ENCODE measurements around the gene ZBTB22. TPM values are rescaled to one million over a fixed set of nuclear protein-coding genes. Genes with fewer than 3 reads are reported as not detected.
"Not testable (repeated sequence)": the region's sequence is repeated elsewhere in the genome, so short reads cannot be mapped to it uniquely, and the experiment has no call there.

ZBTB22 gene
- total RNA-seq, 1 donor from 2014 or later = 5.7 TPM

GRCh38 chr6:33286946-33287914, 30.3 kb downstream of the ZBTB22 start:
- Mint-ChIP-seq H3K4me1 (peaks cover 31% of the 10 kb centered on the region), H3K9me3 (no peaks in the 10 kb centered on the region), H3K27ac (no peak overlapping the region), H3K27me3 (ENCODE audit: insufficient read depth, low read depth) (peaks cover 5% of the 10 kb centered on the region), H3K4me3 (peak overlapping the region; percentile 99), H3K36me3 (peaks cover 12% of the 10 kb centered on the region)
- H3K36me3 ChIP-seq = no peaks in the 10 kb centered on the region
- no peak overlapping the region for H3K4me3 ChIP-seq
- H3K9ac ChIP-seq = no peak overlapping the region
- H2AFZ ChIP-seq (replicated peaks) = no peak overlapping the region
- H3F3A ChIP-seq (ENCODE audit: low read depth) = peaks cover 6% of the 10 kb centered on the region
- DNase-seq (ENCODE audit: low spot score) = no peak
- peaks cover 9% of the 10 kb centered on the region for H3K4me1 ChIP-seq
- TF ChIP-seq EZH2 (IDR thresholded peaks at IDR 0.05) = no peak
- TF ChIP-seq CTCF (IDR thresholded peaks at IDR 0.05) = no peak
- no peak for TF ChIP-seq EZH2phosphoT487 (IDR thresholded peaks at IDR 0.05)
- peaks cover 29% of the 10 kb centered on the region for H3K79me2 ChIP-seq (ENCODE audit: low read depth)
- no peaks in the 10 kb centered on the region for H3K27me3 ChIP-seq
- H3K9me3 ChIP-seq (ENCODE audit: low read depth) = no peaks in the 10 kb centered on the region
- H4K20me1 ChIP-seq (ENCODE audit: low read depth) = peaks cover 4% of the 10 kb centered on the region
- no peak overlapping the region for H3K27ac ChIP-seq
- H3K4me2 ChIP-seq = no peak overlapping the region

GRCh38 chr6:33285214-33285613, 32.3 kb downstream of the ZBTB22 start:
- H3K27me3 ChIP-seq; H3K4me3 ChIP-seq; H3K4me2 ChIP-seq; H3K27ac Mint-ChIP-seq; H3K9ac ChIP-seq; H3F3A ChIP-seq (ENCODE audit: low read depth); H3K4me1 ChIP-seq; H3K27me3 Mint-ChIP-seq (ENCODE audit: insufficient read depth, low read depth); H3K27ac ChIP-seq; H3K4me3 Mint-ChIP-seq; DNase-seq (ENCODE audit: low spot score); H3K36me3 ChIP-seq; H3K9me3 ChIP-seq (ENCODE audit: low read depth); H3K9me3 Mint-ChIP-seq; H2AFZ ChIP-seq (replicated peaks); H4K20me1 ChIP-seq (ENCODE audit: low read depth): not testable (repeated sequence)
- peaks cover 12% of the 10 kb centered on the region for H3K36me3 Mint-ChIP-seq
- peaks cover 16% of the 10 kb centered on the region for H3K79me2 ChIP-seq (ENCODE audit: low read depth)
- H3K4me1 Mint-ChIP-seq = peaks cover 21% of the 10 kb centered on the region

- Mint-ChIP-seq H3K9me3 (no peaks in the 10 kb centered on the region), H3K27ac (no peak overlapping the region), H3K27me3 (ENCODE audit: insufficient read depth, low read depth) (peaks cover 5% of the 10 kb centered on the region), H3K4me1 (peaks cover 16% of the 10 kb centered on the region), H3K4me3 (no peak overlapping the region), H3K36me3 (peaks cover 5% of the 10 kb centered on the region)
- Histone ChIP-seq H3F3A (ENCODE audit: low read depth) (peaks cover 32% of the 10 kb centered on the region), H3K27me3 (no peaks in the 10 kb centered on the region), H3K79me2 (ENCODE audit: low read depth) (peaks cover 6% of the 10 kb centered on the region), H4K20me1 (ENCODE audit: low read depth) (peaks cover 33% of the 10 kb centered on the region), H2AFZ (replicated peaks) (no peak overlapping the region), H3K9ac (no peak overlapping the region), H3K4me2 (no peak overlapping the region), H3K9me3 (ENCODE audit: low read depth) (no peaks in the 10 kb centered on the region), H3K4me3 (no peak overlapping the region), H3K36me3 (no peaks in the 10 kb centered on the region), H3K27ac (no peak overlapping the region), H3K4me1 (peaks cover 11% of the 10 kb centered on the region)
- TF ChIP-seq CTCF (IDR thresholded peaks at IDR 0.05) (no peak), EZH2 (IDR thresholded peaks at IDR 0.05) (no peak), EZH2phosphoT487 (IDR thresholded peaks at IDR 0.05) (no peak)
- no peak for DNase-seq (ENCODE audit: low spot score)
Observed at GRCh38 chr6:33280539-33280938, 37.0 kb downstream of the ZBTB22 start.

GRCh38 chr6:33279971-33280511, 37.5 kb downstream of the ZBTB22 start:
- no peak overlapping the region for H3K9ac ChIP-seq
- H2AFZ ChIP-seq (replicated peaks) = no peak overlapping the region
- peaks cover 16% of the 10 kb centered on the region for H3K4me1 ChIP-seq
- Mint-ChIP-seq H3K9me3 (no peaks in the 10 kb centered on the region), H3K4me1 (peaks cover 21% of the 10 kb centered on the region), H3K4me3 (no peak overlapping the region), H3K27me3 (ENCODE audit: insufficient read depth, low read depth) (peaks cover 5% of the 10 kb centered on the region), H3K27ac (no peak overlapping the region), H3K36me3 (peaks cover 5% of the 10 kb centered on the region)
- H3F3A ChIP-seq (ENCODE audit: low read depth) = peaks cover 37% of the 10 kb centered on the region
- H4K20me1 ChIP-seq (ENCODE audit: low read depth) = peaks cover 38% of the 10 kb centered on the region
- TF ChIP-seq EZH2 (IDR thresholded peaks at IDR 0.05) (no peak), CTCF (IDR thresholded peaks at IDR 0.05) (peak; percentile 52), EZH2phosphoT487 (IDR thresholded peaks at IDR 0.05) (no peak)
- H3K79me2 ChIP-seq (ENCODE audit: low read depth) = peaks cover 11% of the 10 kb centered on the region
- H3K27me3 ChIP-seq = no peaks in the 10 kb centered on the region
- H3K4me3 ChIP-seq = no peak overlapping the region
- peak; percentile 56 for DNase-seq (ENCODE audit: low spot score)
- H3K9me3 ChIP-seq (ENCODE audit: low read depth) = no peaks in the 10 kb centered on the region
- no peak overlapping the region for H3K4me2 ChIP-seq
- no peak overlapping the region for H3K27ac ChIP-seq
- no peaks in the 10 kb centered on the region for H3K36me3 ChIP-seq

All from neural progenitor cell (in vitro differentiated cells).